ENCODE results near the gene TSPAN18. TPM values are rescaled to one million over a fixed set of nuclear protein-coding genes. Genes with fewer than 3 reads are reported as not detected.

TSPAN18 gene
- total RNA-seq, 1 donor from 2014 or later, result 31.7 TPM

DNA sequence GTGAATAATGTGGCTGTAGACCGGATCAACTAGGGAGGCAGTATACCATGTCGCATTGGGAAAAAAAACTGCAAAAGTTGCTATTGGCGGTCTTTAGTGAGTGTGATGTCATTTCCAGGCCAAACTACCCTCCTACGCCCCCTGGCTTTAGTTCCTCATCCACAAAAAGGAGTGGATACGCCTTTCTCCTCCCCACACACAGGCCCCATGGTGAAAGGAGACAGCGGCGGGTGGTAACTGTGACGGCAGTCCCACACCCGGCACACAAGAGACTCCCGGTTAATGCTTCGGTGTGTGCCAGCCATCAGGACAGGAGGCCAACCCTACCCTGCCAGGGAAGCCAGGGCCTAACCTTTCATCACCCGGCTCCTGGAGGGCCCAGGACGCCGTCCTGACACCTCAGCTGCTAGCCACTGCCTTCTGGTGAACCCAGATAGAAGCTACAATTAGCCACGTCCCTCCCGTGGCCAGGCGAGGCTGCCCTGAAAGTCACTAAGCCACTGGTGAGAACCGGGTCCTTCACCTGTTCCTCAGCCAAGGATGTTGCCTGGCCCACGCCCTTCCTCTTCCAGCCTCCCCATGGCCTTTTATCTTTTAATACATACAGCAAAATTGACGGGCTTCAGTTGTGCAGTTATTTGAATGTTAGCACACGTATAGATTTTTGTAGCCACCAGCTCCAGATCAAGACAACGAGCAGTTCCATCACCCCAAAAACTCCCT lies 213.1 kb downstream of the TSPAN18 start:
- Histone ChIP-seq H3K27me3 (ENCODE audit: insufficient read depth, low read length) (no peaks in the 10 kb centered on the region), H3K27ac (ENCODE audit: low read depth, low read length) (no peak overlapping the region), H4K20me1 (ENCODE audit: insufficient read depth, low read length) (peaks cover 84% of the 10 kb centered on the region), H3K36me3 (ENCODE audit: insufficient read depth, low read length) (no peaks in the 10 kb centered on the region), H3K4me2 (ENCODE audit: low read length) (no peak overlapping the region), H3K4me3 (ENCODE audit: insufficient read depth, low read depth, low read length) (no peak overlapping the region), H3K9me3 (ENCODE audit: insufficient read depth, low read depth, low read length) (no peaks in the 10 kb centered on the region), H3K9ac (ENCODE audit: low read length) (no peak overlapping the region), H3K79me2 (ENCODE audit: insufficient read depth, low read length) (peaks cover 11% of the 10 kb centered on the region), H2AFZ (ENCODE audit: low read depth, low read length) (no peak overlapping the region), H3K4me1 (ENCODE audit: insufficient read depth, low read length) (no peaks in the 10 kb centered on the region)
- H3K9me3 Mint-ChIP-seq (ENCODE audit: unreplicated experiment), result no peaks in the 10 kb centered on the region
- H3K27ac Mint-ChIP-seq (ENCODE audit: unreplicated experiment), result no peak overlapping the region
- peaks cover 13% of the 10 kb centered on the region for H3K4me1 Mint-ChIP-seq (ENCODE audit: low read depth, unreplicated experiment)
- TF ChIP-seq, protein P1, sequence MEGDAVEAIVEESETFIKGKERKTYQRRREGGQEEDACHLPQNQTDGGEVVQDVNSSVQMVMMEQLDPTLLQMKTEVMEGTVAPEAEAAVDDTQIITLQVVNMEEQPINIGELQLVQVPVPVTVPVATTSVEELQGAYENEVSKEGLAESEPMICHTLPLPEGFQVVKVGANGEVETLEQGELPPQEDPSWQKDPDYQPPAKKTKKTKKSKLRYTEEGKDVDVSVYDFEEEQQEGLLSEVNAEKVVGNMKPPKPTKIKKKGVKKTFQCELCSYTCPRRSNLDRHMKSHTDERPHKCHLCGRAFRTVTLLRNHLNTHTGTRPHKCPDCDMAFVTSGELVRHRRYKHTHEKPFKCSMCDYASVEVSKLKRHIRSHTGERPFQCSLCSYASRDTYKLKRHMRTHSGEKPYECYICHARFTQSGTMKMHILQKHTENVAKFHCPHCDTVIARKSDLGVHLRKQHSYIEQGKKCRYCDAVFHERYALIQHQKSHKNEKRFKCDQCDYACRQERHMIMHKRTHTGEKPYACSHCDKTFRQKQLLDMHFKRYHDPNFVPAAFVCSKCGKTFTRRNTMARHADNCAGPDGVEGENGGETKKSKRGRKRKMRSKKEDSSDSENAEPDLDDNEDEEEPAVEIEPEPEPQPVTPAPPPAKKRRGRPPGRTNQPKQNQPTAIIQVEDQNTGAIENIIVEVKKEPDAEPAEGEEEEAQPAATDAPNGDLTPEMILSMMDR (IDR thresholded peaks at IDR 0.05; ENCODE audit: insufficient read depth, low read depth, low read length), result no peak
- TF ChIP-seq EZH2 (IDR thresholded peaks at IDR 0.05; ENCODE audit: insufficient read depth, low read length), result no peak
- no peak overlapping the region for H3K4me3 Mint-ChIP-seq (ENCODE audit: unreplicated experiment)
- peaks cover 4% of the 10 kb centered on the region for H3K36me3 Mint-ChIP-seq (ENCODE audit: low read depth, unreplicated experiment)
- peaks cover 3% of the 10 kb centered on the region for H3K27me3 Mint-ChIP-seq (ENCODE audit: low read depth, unreplicated experiment)
- no peak for FAIRE-seq
- no peak for DNase-seq (ENCODE audit: low read depth)

DNA sequence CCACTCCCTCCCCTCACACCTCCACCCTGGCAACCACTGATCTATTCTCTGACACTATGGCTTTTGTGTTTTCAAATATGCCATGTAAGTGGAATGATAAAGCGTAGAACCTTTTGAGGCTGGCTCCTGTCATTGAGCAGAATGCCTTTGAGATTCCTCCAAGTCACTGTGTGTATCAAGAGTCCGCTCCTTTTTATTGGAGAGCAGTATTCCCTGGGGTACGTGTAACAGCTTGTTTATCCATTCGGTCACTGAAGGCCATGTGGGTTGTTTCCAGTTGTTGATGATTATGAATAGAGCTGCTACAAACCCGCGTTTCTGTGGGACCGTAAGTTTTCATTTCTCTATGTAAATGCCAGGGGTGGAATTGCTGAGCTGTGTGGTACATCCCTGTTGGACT lies 213.6 kb downstream of the TSPAN18 start:
- no peak overlapping the region for H3K4me2 ChIP-seq (ENCODE audit: low read length)
- no peak overlapping the region for H3K27ac ChIP-seq (ENCODE audit: low read depth, low read length)
- Mint-ChIP-seq H3K27me3 (ENCODE audit: low read depth, unreplicated experiment) (peaks cover 3% of the 10 kb centered on the region), H3K27ac (ENCODE audit: unreplicated experiment) (no peak overlapping the region), H3K9me3 (ENCODE audit: unreplicated experiment) (no peaks in the 10 kb centered on the region), H3K4me1 (ENCODE audit: low read depth, unreplicated experiment) (peaks cover 16% of the 10 kb centered on the region), H3K4me3 (ENCODE audit: unreplicated experiment) (no peak overlapping the region), H3K36me3 (ENCODE audit: low read depth, unreplicated experiment) (peaks cover 6% of the 10 kb centered on the region)
- no peak for TF ChIP-seq EZH2 (IDR thresholded peaks at IDR 0.05; ENCODE audit: insufficient read depth, low read length)
- TF ChIP-seq, protein P1 (IDR thresholded peaks at IDR 0.05; ENCODE audit: insufficient read depth, low read depth, low read length), result no peak
- no peak overlapping the region for H3K4me3 ChIP-seq (ENCODE audit: insufficient read depth, low read depth, low read length)
- H3K79me2 ChIP-seq (ENCODE audit: insufficient read depth, low read length), result peaks cover 11% of the 10 kb centered on the region
- H3K4me1 ChIP-seq (ENCODE audit: insufficient read depth, low read length), result no peaks in the 10 kb centered on the region
- FAIRE-seq (no peak), DNase-seq (ENCODE audit: low read depth) (no peak)
- H3K36me3 ChIP-seq (ENCODE audit: insufficient read depth, low read length), result no peaks in the 10 kb centered on the region
- no peak overlapping the region for H2AFZ ChIP-seq (ENCODE audit: low read depth, low read length)
- H3K27me3 ChIP-seq (ENCODE audit: insufficient read depth, low read length), result no peaks in the 10 kb centered on the region
- no peaks in the 10 kb centered on the region for H3K9me3 ChIP-seq (ENCODE audit: insufficient read depth, low read depth, low read length)
- H3K9ac ChIP-seq (ENCODE audit: low read length), result no peak overlapping the region
- peaks cover 90% of the 10 kb centered on the region for H4K20me1 ChIP-seq (ENCODE audit: insufficient read depth, low read length)

DNA sequence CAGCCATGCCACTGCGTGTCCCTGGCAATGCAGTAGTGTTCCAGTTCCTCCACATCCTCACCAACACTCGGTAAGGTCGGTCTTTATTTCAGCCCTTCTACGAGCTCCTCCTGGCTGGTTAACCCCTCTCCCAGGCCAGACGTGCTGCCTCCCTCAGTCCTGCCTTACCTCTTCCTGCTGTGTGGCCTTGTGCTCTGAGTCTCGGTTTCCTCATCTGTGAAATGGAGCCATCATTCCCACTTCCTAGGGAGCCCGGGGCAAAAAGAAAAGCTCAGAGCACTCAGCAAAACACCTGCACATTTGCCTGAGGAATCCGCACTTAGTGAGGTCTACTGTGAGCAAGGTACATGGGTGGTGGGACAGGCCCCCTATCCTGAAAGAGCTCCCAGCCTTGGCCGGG lies 214.1 kb downstream of the TSPAN18 start:
- Histone ChIP-seq H3K4me2 (ENCODE audit: low read length) (no peak overlapping the region), H3K4me1 (ENCODE audit: insufficient read depth, low read length) (no peaks in the 10 kb centered on the region), H3K27ac (ENCODE audit: low read depth, low read length) (no peak overlapping the region), H3K4me3 (ENCODE audit: insufficient read depth, low read depth, low read length) (no peak overlapping the region), H3K79me2 (ENCODE audit: insufficient read depth, low read length) (peaks cover 11% of the 10 kb centered on the region), H3K9me3 (ENCODE audit: insufficient read depth, low read depth, low read length) (no peaks in the 10 kb centered on the region), H3K36me3 (ENCODE audit: insufficient read depth, low read length) (no peaks in the 10 kb centered on the region), H3K9ac (ENCODE audit: low read length) (no peak overlapping the region), H4K20me1 (ENCODE audit: insufficient read depth, low read length) (peaks cover 92% of the 10 kb centered on the region), H3K27me3 (ENCODE audit: insufficient read depth, low read length) (no peaks in the 10 kb centered on the region), H2AFZ (ENCODE audit: low read depth, low read length) (no peak overlapping the region)
- DNase-seq (ENCODE audit: low read depth) (no peak), FAIRE-seq (no peak)
- Mint-ChIP-seq H3K4me3 (ENCODE audit: unreplicated experiment) (no peak overlapping the region), H3K36me3 (ENCODE audit: low read depth, unreplicated experiment) (peaks cover 6% of the 10 kb centered on the region), H3K9me3 (ENCODE audit: unreplicated experiment) (no peaks in the 10 kb centered on the region), H3K4me1 (ENCODE audit: low read depth, unreplicated experiment) (peaks cover 16% of the 10 kb centered on the region), H3K27me3 (ENCODE audit: low read depth, unreplicated experiment) (peaks cover 3% of the 10 kb centered on the region), H3K27ac (ENCODE audit: unreplicated experiment) (no peak overlapping the region)
- no peak for TF ChIP-seq EZH2 (IDR thresholded peaks at IDR 0.05; ENCODE audit: insufficient read depth, low read length)
- TF ChIP-seq, protein P1 (IDR thresholded peaks at IDR 0.05; ENCODE audit: insufficient read depth, low read depth, low read length), result no peak
